Activated naive CD8-positive, alpha-beta T cell treated with anti-CD3 and anti-CD28 coated beads, Interleukin-2, amount 50 U/mL, for 24 hours (primary cell): ENCODE measurements around the gene ARHGAP6.
"Not testable (repeated sequence)": the region's sequence is repeated elsewhere in the genome, so short reads cannot be mapped to it uniquely, and the experiment has no call there.

Source experiments
- ATAC-seq: fragments of 150-1000 bp; cut with Tn5 transposase; one replicate; pipeline ENCODE4 v1.10.0; 2021
- DNase-seq: peaks from one replicate; pipeline ENCODE4 v3.0.0; 2021
- H3K27ac Mint-ChIP-seq: one replicate; pipeline ENCODE4 v1.8.0; 2021; ENCODE audit warnings: mild to moderate bottlenecking, mixed read lengths
- H3K27me3 Mint-ChIP-seq: one replicate; pipeline ENCODE4 v1.8.0; 2021; ENCODE audit warnings: mixed read lengths
- H3K36me3 Mint-ChIP-seq: one replicate; pipeline ENCODE4 v1.8.0; 2021; ENCODE audit warnings: low read depth, mixed read lengths
- H3K4me1 Mint-ChIP-seq: one replicate; pipeline ENCODE4 v1.8.0; 2021; ENCODE audit warnings: mixed read lengths
- H3K4me3 Mint-ChIP-seq: one replicate; pipeline ENCODE4 v1.8.0; 2021; ENCODE audit warnings: mild to moderate bottlenecking, moderate library complexity, mixed read lengths
- H3K9me3 Mint-ChIP-seq: one replicate; pipeline ENCODE4 v1.8.0; 2021; ENCODE audit warnings: mixed read lengths

ARHGAP6 gene

DNA sequence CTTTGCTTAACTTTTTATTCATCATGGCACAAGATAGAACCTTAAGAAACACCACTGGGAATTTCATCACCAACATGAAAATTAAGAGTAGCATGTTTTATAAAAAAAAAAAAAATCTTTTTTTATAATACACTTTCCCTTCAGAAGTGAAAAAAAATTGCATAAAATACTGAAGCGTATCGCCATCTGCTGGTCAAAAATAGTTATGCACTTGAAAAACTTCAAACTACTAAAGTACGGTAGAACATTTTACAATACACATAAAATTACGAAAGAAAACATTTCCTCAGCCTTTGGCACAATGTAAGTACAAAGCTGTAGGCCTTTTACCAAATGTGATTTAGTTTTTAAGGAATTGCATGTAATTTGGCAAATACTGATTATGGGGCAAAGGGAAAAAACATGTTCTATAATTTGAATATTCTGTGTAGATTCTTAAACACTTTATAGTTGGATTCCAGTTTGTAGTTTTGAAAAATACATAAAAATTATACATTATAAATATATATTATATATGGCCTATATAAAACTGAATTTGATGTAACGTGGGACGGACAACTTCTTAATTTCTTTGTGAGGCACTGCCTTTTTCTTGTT lies 528.1 kb downstream of the ARHGAP6 start:
- Mint-ChIP-seq H3K4me3 (no peak overlapping the region), H3K27me3 (no peaks in the 10 kb centered on the region), H3K36me3 (no peaks in the 10 kb centered on the region), H3K4me1 (peaks cover 2% of the 10 kb centered on the region), H3K27ac (no peak overlapping the region), H3K9me3 (no peaks in the 10 kb centered on the region)
- ATAC-seq (no peak), DNase-seq (no peak)

GRCh38 chrX:11135564-11136185 lies 530.0 kb downstream of the ARHGAP6 start:
- no peak overlapping the region for H3K27ac Mint-ChIP-seq
- no peak for ATAC-seq
- no peaks in the 10 kb centered on the region for H3K27me3 Mint-ChIP-seq
- H3K4me3 Mint-ChIP-seq, result no peak overlapping the region
- DNase-seq, result no peak
- H3K4me1 Mint-ChIP-seq, result peaks cover 2% of the 10 kb centered on the region
- H3K9me3 Mint-ChIP-seq, result no peaks in the 10 kb centered on the region
- H3K36me3 Mint-ChIP-seq, result no peaks in the 10 kb centered on the region

GRCh38 chrX:11131146-11131545 lies 534.6 kb downstream of the ARHGAP6 start:
- H3K4me3 Mint-ChIP-seq, result no peak overlapping the region
- H3K36me3 Mint-ChIP-seq, result no peaks in the 10 kb centered on the region
- H3K9me3 Mint-ChIP-seq, result no peaks in the 10 kb centered on the region
- ATAC-seq, result no peak
- DNase-seq, result no peak
- H3K27ac Mint-ChIP-seq, result no peak overlapping the region
- no peaks in the 10 kb centered on the region for H3K27me3 Mint-ChIP-seq
- H3K4me1 Mint-ChIP-seq, result no peaks in the 10 kb centered on the region

GRCh38 chrX:11130136-11130535 lies 535.6 kb downstream of the ARHGAP6 start:
- DNase-seq (no peak), ATAC-seq (no peak)
- no peaks in the 10 kb centered on the region for H3K4me1 Mint-ChIP-seq
- no peaks in the 10 kb centered on the region for H3K9me3 Mint-ChIP-seq
- H3K4me3 Mint-ChIP-seq, result no peak overlapping the region
- H3K27me3 Mint-ChIP-seq, result no peaks in the 10 kb centered on the region
- H3K36me3 Mint-ChIP-seq, result no peaks in the 10 kb centered on the region
- H3K27ac Mint-ChIP-seq, result no peak overlapping the region

- ATAC-seq (no peak), DNase-seq (no peak)
- no peak overlapping the region for H3K27ac Mint-ChIP-seq
- peaks cover 2% of the 10 kb centered on the region for H3K36me3 Mint-ChIP-seq
- no peaks in the 10 kb centered on the region for H3K9me3 Mint-ChIP-seq
- H3K4me1 Mint-ChIP-seq, result no peaks in the 10 kb centered on the region
- H3K4me3 Mint-ChIP-seq, result no peak overlapping the region
- H3K27me3 Mint-ChIP-seq, result no peaks in the 10 kb centered on the region
Measured at GRCh38 chrX:11129534-11130105, 536.1 kb downstream of the ARHGAP6 start.

GRCh38 chrX:11125060-11125459 lies 540.7 kb downstream of the ARHGAP6 start:
- no peak overlapping the region for H3K4me3 Mint-ChIP-seq
- H3K36me3 Mint-ChIP-seq, result peaks cover 27% of the 10 kb centered on the region

DNA sequence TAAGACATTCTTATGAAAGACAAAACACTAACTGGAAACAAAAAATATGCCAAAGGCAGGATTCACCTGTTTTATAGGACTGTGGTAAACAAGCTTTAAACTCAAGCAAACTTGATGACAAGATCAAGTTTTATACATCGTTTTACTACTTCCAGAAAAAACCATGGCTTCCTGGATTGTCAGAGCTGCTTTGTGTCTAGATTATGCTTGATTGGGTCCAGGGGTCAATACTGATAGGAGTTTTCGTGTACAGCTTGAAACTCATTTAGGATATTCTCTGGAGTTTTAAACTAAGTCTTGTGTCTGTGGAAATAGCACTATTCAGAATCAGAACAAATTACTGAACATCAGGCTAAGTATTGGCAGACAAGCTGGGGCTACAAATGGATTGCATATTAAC lies 541.6 kb downstream of the ARHGAP6 start:
- DNase-seq, result no peak
- Mint-ChIP-seq H3K4me1 (no peaks in the 10 kb centered on the region), H3K9me3 (no peaks in the 10 kb centered on the region), H3K36me3 (peaks cover 31% of the 10 kb centered on the region), H3K27me3 (no peaks in the 10 kb centered on the region), H3K4me3 (no peak overlapping the region), H3K27ac (no peak overlapping the region)
- ATAC-seq, result no peak

More at GRCh38 chrX:11125060-11125459, 540.7 kb downstream of the ARHGAP6 start:
- Mint-ChIP-seq H3K4me1 (no peaks in the 10 kb centered on the region), H3K27me3 (no peaks in the 10 kb centered on the region), H3K27ac (no peak overlapping the region), H3K9me3 (no peaks in the 10 kb centered on the region)
- ATAC-seq (no peak), DNase-seq (no peak)

DNA sequence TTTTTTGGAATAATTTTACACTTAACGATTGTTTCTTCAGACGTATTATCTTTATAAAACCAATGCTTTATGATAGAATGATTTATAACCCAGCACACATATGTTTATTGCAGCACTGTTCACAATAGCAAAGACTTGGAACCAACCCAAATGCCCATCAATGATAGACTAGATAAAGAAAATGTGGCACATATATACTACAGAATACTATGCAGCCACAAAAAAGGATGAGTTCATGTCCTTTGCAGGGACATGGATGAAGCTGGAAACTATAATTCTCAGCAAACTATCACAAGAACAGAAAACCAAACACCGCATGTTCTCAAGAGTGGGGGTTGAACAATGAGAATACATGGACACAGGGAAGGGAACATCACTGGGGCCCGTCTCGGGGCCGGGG lies 542.6 kb downstream of the ARHGAP6 start:
- H3K36me3 Mint-ChIP-seq, result peaks cover 37% of the 10 kb centered on the region
- H3K4me3 Mint-ChIP-seq, H3K27me3 Mint-ChIP-seq, H3K27ac Mint-ChIP-seq, H3K9me3 Mint-ChIP-seq, DNase-seq, H3K4me1 Mint-ChIP-seq, ATAC-seq: not testable (repeated sequence)

DNA sequence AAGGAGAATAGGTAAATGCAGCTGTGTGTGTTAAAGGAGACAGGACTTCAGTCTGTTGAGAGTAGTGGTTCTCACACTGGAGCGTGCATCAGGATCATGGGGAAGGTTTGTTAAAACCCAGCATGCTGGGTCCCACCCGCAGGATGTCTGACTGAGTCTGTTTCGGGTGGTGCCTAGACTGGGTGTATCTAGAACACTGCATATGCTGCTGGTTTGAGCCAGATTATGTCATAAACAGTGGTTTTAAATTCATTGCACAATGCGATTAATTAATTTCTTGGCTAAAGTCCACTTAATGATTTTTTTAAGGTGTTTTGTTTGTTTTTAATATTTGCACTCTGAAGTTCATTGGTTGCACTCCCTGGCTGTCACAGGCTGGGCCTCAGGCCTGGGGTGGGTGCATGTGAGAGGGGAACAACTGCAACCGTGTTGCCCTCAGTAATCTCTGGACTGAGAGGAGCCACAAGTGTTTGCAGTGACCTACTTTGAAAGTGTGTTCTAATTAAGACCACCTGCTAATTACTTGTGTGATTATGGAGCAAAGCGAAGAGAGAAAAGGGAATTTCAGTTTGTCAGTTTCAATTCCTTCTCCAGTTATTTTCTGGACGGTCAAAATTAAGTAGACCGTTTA lies 546.3 kb downstream of the ARHGAP6 start:
- Mint-ChIP-seq H3K4me3 (no peak overlapping the region), H3K27ac (no peak overlapping the region), H3K36me3 (peaks cover 58% of the 10 kb centered on the region), H3K9me3 (no peaks in the 10 kb centered on the region), H3K27me3 (no peaks in the 10 kb centered on the region), H3K4me1 (no peaks in the 10 kb centered on the region)
- ATAC-seq, result no peak
- DNase-seq, result no peak

- DNase-seq, result no peak
- Mint-ChIP-seq H3K4me3 (no peak overlapping the region), H3K4me1 (peaks cover 11% of the 10 kb centered on the region), H3K9me3 (no peaks in the 10 kb centered on the region), H3K27ac (no peak overlapping the region), H3K27me3 (no peaks in the 10 kb centered on the region), H3K36me3 (peaks cover 59% of the 10 kb centered on the region)
- ATAC-seq, result no peak
Measured at GRCh38 chrX:11117745-11118144, 548.0 kb downstream of the ARHGAP6 start.

GRCh38 chrX:11113731-11114130 lies 552.0 kb downstream of the ARHGAP6 start:
- DNase-seq (no peak), ATAC-seq (no peak)
- H3K4me1 Mint-ChIP-seq, result peaks cover 23% of the 10 kb centered on the region
- no peaks in the 10 kb centered on the region for H3K27me3 Mint-ChIP-seq
- H3K36me3 Mint-ChIP-seq, result peaks cover 30% of the 10 kb centered on the region
- peak overlapping the region; percentile 52 for H3K27ac Mint-ChIP-seq
- no peak overlapping the region for H3K4me3 Mint-ChIP-seq
- no peaks in the 10 kb centered on the region for H3K9me3 Mint-ChIP-seq

GRCh38 chrX:11111947-11112346 lies 553.8 kb downstream of the ARHGAP6 start:
- Mint-ChIP-seq H3K4me1 (peaks cover 23% of the 10 kb centered on the region), H3K27ac (peak overlapping the region; percentile 96), H3K27me3 (no peaks in the 10 kb centered on the region), H3K4me3 (no peak overlapping the region), H3K36me3 (peaks cover 24% of the 10 kb centered on the region), H3K9me3 (no peaks in the 10 kb centered on the region)
- ATAC-seq (no peak), DNase-seq (no peak)

DNA sequence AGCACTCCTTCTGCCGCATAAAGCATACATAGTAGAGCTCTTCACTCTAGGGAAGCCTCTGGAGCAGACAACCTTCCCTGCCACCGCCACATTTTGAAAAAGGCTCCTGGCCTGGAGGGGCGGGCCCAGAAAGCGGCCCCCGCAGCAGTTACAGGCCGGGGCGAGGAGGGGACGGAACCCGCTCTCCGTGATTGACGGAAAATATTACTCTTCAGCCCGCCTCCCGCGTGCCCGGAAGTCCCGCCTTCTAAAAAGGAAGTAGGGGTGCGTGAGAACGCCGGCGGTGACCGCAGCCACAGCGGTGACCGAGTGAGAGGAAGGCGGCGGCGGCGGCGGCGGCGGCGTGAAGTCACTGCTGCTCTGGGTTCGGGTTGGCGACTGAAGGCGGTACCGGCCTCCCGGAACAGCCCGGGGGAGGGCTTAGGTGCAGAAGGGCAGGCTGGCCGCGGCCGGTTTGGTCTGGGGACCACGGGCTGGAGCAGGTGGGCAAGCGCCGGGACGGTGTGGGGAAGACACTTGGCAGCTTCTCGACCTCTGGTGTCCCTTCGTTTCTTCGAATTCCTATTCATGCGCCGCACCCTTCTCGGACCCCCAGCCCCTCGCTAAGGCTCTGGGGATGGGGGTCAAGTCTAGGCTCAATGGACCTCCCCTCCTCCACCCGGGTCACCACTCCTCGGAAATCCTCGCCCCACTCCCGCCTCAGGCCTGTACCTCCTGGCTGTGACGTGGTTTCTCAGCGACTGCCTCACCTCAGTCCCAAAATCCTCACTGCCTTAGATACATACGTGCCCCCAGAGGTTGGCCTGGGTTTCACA lies 554.5 kb downstream of the ARHGAP6 start, which contains the start of gene HCCS:
TSS of gene HCCS (plus strand) at position 296 of the 815 bp plus-strand sequence. CDS start 729 bp downstream, outside the sequence.
- DNase-seq, result peak; percentile 77
- ATAC-seq, result peak; percentile 89
- Mint-ChIP-seq H3K4me3 (no peak within 1 kb of the TSS), H3K27me3 (no peaks in the 10 kb centered on the region), H3K9me3 (no peaks in the 10 kb centered on the region), H3K27ac (peak within 1 kb of the TSS; percentile 96), H3K4me1 (peaks cover 23% of the 10 kb centered on the region), H3K36me3 (peaks cover 19% of the 10 kb centered on the region)

DNA sequence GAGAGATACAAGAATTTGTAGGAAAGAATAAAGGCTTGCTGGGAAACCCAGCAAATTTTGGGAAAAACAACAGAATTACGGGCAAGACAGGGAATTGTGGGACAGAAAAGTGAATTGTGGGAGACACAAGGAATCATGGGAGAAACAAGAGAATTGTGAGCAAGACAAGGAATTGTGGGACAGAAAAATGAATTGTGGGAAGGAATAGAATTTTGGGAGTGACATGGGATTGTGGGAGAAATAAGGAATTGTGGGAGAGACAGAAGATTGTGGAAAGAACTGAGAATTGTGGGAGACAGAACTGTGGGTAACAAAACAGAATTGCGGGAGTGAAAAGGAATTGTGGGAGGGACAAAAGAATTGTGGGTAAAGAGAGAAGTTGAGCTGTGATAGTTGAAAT lies 555.8 kb downstream of the ARHGAP6 start:
- Mint-ChIP-seq H3K4me1 (peaks cover 23% of the 10 kb centered on the region), H3K36me3 (peaks cover 11% of the 10 kb centered on the region), H3K27ac (no peak overlapping the region), H3K9me3 (no peaks in the 10 kb centered on the region), H3K4me3 (no peak overlapping the region), H3K27me3 (no peaks in the 10 kb centered on the region)
- ATAC-seq (no peak), DNase-seq (no peak)
